NCI-H1092 (cell line): Measurements from ENCODE around the gene TNFRSF17.
"Not testable (repeated sequence)": the region's sequence is repeated elsewhere in the genome, so short reads cannot be mapped to it uniquely, and the experiment has no call there.

Source experiments
- DNase-seq: peaks from one replicate; lab custom pipeline; 2025; lab: John Stamatoyannopoulos, UW

TNFRSF17 gene

DNA sequence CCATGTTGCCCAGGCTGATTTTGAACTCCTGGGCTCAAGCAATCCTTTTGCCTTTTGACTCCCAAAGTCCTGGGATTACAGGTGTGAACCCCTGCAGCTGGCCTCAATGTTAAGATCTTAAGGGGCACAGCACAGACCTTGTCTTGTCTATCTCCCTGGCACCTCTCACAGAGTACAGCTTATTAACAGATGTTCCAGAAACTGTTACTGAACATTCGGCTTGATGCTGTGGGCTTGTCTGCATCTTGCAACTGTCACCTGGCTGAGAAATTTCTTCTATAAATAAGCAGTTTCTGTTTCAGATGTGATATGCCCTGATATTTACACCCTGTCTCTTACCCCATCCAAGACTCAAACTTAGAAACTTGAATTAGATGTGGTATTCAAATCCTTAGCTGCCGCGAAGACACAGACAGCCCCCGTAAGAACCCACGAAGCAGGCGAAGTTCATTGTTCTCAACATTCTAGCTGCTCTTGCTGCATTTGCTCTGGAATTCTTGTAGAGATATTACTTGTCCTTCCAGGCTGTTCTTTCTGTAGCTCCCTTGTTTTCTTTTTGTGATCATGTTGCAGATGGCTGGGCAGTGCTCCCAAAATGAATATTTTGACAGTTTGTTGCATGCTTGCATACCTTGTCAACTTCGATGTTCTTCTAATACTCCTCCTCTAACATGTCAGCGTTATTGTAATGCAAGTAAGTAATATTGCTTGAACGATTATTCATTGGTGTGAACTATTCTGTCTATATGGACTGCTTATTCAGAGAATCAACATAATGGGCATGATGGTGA is at the start of gene TNFRSF17:
TNFRSF17 (plus strand) TSS at position 450 of the 791 bp plus-strand sequence; CDS start at position 565, 115 bp downstream.
- DNase-seq: no peak

DNA sequence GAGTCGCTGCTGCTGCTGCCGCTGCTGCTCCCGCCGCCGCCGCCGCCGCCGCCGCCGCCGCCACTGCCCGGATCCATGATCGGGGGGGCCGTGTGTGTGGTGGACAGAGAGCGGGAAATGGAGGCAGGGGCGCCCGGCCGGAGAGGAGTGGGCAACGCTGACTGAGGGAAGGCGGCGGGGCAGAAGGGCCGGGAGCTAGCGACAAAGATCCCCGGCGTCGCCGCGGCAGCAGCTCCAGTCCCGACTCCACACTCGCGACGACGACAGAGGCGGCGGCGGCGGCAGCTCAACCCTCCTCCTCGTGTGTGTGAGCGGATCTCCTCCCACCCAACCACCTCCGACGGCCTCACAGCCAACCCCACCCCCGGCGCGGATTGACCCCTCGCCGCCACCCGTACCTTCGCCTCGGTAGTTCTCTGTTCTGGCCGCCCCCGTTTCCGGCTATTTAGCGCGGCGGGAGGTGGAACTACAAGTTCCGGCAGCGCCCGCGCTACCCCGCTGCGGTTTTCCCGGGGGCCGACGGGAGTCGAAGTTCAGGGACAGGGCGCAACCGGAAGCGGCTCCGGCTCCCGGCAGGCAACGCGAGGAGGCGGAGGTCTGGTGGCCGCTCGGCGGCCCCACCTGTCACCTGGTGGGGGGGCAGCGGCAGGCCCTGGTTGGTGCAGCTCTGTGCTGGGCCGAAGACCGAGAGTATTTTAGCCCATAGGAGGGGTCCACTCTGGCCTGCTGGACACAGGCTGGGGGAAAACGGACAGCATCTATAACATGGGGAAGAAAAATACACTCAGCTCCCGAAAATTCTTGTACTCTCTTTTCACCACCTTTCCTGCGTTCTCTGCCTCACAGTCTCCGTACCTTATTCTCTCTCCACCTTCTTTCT is 49.1 kb upstream of the TNFRSF17 start, which contains the start of gene GSPT1:
GSPT1 (minus strand) TSS at position 313 of the 880 bp plus-strand sequence; CDS start at position 77, 236 bp downstream.
- DNase-seq: peak; percentile 98

GRCh38 chr16:11916524-11917285 is 48.3 kb upstream of the TNFRSF17 start:
- no peak for DNase-seq

GRCh38 chr16:11924046-11924445 is 41.0 kb upstream of the TNFRSF17 start:
- DNase-seq: not testable (repeated sequence)

- DNase-seq: not testable (repeated sequence)
Measured at GRCh38 chr16:11927350-11927749, 37.7 kb upstream of the TNFRSF17 start.

GRCh38 chr16:11941945-11942344 is 23.1 kb upstream of the TNFRSF17 start, which contains the start of gene NPIPB2:
Gene NPIPB2 (minus strand): TSS chr16:11942045. CDS start chr16:11942045, 0 bp downstream.
- DNase-seq: not testable (repeated sequence)

- no peak for DNase-seq
Measured at GRCh38 chr16:11946433-11946832, 18.6 kb upstream of the TNFRSF17 start.

DNA sequence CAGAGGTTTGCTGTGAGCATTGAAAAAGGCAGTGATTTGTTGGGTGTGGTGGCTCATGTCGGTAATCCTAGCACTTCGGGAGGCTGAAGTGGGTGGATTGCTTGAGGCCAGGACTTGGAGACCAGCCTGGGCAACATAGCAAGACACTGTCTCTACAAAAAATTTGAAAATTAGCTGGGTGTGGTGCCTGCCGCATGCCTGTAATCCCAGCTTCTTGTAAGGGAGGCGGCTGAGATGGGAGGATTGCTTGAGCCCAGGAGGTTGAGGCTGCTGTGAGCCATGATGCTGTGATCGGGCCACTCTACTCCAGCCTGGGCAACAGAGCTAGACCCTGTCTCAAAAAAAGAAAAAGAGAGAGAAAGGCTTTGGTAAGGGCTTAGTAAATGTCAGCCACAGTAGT is 16.2 kb upstream of the TNFRSF17 start:
- DNase-seq: no peak

DNA sequence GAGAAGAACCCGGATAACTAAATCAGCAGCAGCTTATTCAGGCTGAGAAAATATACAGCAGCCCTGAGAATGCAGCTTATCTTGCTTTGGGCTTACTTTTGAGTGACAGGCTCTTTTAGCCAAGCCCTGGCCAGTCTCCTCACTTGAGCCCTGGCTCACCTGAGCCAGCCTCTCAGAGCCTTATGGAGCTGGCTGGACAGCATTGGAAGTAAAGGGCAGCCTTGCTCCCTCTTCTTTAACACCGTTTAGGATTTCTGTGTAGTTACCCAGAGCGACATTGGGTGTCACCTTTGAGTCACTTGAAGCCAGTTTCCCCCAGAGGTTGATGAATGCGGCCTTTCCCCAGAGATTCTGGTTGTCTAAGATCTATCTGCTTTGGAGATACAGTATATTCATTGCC is 15.5 kb upstream of the TNFRSF17 start:
- peak; percentile 34 for DNase-seq

DNA sequence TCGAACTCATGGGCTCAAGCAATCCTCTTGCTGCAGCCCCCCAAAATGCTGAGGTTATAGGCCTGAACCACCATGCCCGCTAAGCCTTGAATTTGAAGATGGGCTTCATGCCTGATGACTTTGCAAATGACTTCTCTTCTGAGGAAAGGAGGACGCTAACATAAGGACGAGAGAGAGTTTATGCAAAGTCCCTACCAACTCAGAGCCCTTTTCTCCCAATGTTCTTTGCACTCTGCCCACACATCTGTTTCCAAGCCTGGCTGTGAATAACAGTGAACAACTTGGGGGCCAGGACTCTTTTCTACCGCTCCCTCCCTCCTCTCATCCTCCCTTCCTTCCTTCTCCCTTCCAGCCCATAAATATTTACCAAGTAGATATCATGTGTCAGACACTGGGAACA is 14.6 kb upstream of the TNFRSF17 start:
- no peak for DNase-seq

GRCh38 chr16:11953576-11953975 is 11.4 kb upstream of the TNFRSF17 start:
- not testable (repeated sequence) for DNase-seq

DNA sequence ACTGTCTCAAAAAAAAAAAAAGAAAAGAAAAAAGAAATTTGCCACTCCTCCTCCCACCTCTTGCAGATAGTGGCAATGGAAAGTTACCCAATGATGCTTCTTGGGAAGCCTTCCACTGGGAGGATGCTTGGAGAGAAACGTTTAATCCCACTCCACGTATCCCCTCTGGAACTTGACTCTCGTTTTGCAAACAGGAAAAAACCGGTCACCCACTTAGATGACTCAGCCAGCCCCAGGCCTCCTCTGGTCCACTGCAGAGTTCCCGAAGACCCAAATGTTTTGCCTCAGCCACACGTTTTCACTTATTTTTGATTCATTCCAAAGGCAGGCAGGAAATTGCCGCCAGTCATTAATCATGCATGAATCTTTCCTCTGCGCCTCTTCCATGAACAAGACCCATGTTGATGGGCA is 9.3 kb upstream of the TNFRSF17 start:
- no peak for DNase-seq

- no peak for DNase-seq
Measured at GRCh38 chr16:11956558-11956957, 8.5 kb upstream of the TNFRSF17 start.

DNA sequence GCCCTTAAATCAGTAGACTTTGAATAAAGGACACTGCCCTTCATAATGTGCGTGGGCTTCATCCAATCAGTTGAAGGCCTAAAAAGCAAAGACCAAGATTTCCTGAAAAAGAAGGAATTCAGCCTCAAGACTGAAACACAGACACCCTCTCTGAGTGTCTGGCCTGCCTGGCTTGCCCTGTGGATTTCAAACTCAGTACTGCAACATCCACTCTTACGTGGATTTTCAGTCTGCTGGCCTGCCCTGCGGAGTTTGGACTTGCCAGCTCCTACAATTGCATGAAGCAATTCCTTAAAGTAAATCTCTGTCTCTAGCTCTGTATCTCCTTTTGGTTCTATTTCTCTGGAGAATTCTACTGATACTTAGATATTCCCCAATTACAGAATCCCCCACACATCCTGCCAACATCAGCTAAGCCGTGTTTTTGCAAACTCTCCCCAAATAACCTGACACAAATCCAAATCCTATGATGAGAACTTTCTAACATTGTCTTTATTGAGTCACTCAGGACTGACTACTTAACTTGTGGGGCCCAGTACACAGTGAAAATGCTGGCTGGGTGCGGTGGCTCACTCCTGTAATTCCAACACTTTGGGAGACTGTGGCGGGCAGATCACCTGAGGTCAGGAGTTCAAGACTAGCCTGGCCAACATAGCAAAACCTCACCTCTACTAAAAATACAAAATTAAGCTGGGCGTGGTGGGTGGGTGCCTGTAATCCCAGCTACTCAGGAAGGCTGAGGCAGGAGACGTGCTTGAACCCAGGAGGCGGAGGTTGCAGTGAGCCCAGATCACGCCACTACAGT is 7.2 kb upstream of the TNFRSF17 start:
- no peak for DNase-seq

GRCh38 chr16:11962457-11962856 is 2.6 kb upstream of the TNFRSF17 start:
- not testable (repeated sequence) for DNase-seq

DNA sequence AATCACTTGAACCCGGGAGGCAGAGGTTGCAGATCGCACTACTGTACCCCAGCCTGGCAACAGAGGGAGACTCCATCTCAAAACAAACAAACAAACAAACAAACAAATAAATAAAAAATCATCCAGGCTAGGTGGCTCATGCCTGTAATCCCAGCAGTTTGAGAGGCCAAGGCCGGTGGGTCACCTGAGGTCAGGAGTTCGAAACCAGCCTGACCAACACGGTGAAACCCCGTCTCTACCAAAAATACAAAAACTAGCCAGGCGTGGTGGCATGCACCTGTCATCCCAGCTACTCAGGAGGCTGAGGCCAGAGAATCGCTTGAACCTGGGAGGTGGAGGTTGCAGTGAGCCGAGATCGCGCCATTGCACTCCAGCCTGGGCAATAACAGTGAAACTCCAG is 2.0 kb upstream of the TNFRSF17 start:
- DNase-seq: not testable (repeated sequence)

DNA sequence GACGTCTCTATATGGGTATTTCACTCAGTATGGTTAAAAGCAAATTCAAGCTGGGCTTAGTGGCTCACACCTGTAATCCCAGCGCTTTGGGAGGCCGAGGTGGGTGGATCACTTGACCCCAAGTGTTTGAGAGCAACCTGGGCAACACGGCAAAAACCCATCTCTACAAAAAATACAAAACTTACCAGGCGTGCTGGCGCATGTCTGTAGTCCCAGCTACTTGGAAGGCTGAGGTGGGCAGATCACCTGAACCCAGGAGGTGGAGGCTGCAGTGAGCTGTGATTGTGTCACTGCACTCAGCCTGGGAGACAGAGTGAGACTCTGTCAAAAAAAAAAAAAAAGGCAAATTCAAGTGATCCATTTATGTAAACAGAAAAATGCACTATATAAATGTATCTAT is 1.3 kb upstream of the TNFRSF17 start:
- DNase-seq: no peak

- DNase-seq: no peak
Measured at GRCh38 chr16:11966173-11966572, 1.2 kb downstream of the TNFRSF17 start.

GRCh38 chr16:11967195-11967911 is 2.3 kb downstream of the TNFRSF17 start:
- DNase-seq: no peak

- DNase-seq: no peak
Measured at GRCh38 chr16:11968577-11968976, 3.6 kb downstream of the TNFRSF17 start.
